ENCODE data around the gene IL10RB. TPM values are rescaled to one million over a fixed set of nuclear protein-coding genes. Genes with fewer than 3 reads are reported as not detected.
A peak's percentile ranks its signal among the peaks of the same experiment; 100 is the strongest.

The IL10RB gene
- total and polyA plus RNA-seq, 2 of the 13 experiments (the other 11 are each of a cell fraction or from before 2014, with no cell fraction given), result 17.4 to 18.2 TPM

DNA sequence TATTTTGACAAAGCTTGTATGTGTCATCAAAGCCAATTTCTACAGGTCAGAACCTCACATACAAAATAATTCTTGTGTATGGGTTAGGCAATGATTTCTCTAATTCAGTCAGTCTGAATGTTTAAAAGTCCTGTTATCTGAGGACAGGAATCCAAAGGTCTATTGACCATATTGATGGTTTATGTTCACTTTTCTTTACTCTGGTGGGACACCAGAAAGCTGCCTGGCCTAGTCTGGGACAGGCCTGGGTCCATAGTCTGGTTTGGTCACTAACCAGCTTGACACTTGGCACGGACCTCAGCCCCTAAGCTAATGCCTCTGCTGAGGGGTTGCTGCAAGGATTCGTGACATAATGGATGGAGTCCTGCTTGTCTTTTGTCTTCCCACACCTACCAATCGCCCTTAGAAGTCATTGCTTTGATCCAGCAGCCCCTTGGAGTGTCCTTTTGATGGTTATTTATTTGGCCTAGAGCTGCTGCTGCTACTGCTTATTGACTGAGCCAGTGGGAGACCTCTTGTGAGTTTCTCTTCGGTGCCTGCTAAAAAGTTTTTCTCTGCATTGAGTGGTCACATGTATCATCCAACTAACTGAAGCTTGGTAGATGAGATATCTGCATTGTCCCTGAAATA lies 20.8 kb upstream of the IL10RB start (continued):
- TF ChIP-seq, protein P1, sequence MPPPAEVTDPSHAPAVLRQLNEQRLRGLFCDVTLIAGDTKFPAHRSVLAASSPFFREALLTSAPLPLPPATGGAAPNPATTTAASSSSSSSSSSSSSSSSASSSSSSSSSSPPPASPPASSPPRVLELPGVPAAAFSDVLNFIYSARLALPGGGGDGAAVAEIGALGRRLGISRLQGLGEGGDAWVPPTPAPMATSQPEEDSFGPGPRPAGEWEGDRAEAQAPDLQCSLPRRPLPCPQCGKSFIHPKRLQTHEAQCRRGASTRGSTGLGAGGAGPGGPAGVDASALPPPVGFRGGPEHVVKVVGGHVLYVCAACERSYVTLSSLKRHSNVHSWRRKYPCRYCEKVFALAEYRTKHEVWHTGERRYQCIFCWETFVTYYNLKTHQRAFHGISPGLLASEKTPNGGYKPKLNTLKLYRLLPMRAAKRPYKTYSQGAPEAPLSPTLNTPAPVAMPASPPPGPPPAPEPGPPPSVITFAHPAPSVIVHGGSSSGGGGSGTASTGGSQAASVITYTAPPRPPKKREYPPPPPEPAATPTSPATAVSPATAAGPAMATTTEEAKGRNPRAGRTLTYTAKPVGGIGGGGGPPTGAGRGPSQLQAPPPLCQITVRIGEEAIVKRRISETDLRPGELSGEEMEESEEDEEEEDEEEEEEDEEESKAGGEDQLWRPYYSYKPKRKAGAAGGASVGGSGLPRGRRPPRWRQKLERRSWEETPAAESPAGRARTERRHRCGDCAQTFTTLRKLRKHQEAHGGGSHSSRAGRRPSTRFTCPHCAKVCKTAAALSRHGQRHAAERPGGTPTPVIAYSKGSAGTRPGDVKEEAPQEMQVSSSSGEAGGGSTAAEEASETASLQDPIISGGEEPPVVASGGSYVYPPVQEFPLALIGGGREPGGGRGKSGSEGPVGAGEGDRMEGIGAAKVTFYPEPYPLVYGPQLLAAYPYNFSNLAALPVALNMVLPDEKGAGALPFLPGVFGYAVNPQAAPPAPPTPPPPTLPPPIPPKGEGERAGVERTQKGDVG (CRISPR knock-in tag; IDR thresholded peaks at IDR 0.05; ENCODE audit: borderline replicate concordance), result no peak
- no peak for TF ChIP-seq NR1H2 (CRISPR knock-in tag; IDR thresholded peaks at IDR 0.05; ENCODE audit: borderline replicate concordance, low read depth)
- TF ChIP-seq, protein P2, sequence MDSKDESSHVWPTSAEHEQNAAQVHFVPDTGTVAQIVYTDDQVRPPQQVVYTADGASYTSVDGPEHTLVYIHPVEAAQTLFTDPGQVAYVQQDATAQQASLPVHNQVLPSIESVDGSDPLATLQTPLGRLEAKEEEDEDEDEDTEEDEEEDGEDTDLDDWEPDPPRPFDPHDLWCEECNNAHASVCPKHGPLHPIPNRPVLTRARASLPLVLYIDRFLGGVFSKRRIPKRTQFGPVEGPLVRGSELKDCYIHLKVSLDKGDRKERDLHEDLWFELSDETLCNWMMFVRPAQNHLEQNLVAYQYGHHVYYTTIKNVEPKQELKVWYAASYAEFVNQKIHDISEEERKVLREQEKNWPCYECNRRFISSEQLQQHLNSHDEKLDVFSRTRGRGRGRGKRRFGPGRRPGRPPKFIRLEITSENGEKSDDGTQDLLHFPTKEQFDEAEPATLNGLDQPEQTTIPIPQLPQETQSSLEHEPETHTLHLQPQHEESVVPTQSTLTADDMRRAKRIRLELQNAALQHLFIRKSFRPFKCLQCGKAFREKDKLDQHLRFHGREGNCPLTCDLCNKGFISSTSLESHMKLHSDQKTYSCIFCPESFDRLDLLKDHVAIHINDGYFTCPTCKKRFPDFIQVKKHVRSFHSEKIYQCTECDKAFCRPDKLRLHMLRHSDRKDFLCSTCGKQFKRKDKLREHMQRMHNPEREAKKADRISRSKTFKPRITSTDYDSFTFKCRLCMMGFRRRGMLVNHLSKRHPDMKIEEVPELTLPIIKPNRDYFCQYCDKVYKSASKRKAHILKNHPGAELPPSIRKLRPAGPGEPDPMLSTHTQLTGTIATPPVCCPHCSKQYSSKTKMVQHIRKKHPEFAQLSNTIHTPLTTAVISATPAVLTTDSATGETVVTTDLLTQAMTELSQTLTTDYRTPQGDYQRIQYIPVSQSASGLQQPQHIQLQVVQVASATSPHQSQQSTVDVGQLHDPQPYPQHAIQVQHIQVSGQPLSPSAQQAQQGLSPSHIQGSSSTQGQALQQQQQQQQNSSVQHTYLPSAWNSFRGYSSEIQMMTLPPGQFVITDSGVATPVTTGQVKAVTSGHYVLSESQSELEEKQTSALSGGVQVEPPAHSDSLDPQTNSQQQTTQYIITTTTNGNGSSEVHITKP (CRISPR knock-in tag; IDR thresholded peaks at IDR 0.05; ENCODE audit: low read depth), result no peak
- TF ChIP-seq, protein P3, sequence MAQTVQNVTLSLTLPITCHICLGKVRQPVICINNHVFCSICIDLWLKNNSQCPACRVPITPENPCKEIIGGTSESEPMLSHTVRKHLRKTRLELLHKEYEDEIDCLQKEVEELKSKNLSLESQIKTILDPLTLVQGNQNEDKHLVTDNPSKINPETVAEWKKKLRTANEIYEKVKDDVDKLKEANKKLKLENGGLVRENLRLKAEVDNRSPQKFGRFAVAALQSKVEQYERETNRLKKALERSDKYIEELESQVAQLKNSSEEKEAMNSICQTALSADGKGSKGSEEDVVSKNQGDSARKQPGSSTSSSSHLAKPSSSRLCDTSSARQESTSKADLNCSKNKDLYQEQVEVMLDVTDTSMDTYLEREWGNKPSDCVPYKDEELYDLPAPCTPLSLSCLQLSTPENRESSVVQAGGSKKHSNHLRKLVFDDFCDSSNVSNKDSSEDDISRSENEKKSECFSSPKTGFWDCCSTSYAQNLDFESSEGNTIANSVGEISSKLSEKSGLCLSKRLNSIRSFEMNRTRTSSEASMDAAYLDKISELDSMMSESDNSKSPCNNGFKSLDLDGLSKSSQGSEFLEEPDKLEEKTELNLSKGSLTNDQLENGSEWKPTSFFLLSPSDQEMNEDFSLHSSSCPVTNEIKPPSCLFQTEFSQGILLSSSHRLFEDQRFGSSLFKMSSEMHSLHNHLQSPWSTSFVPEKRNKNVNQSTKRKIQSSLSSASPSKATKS (CRISPR knock-in tag; IDR thresholded peaks at IDR 0.05), result no peak
- TF ChIP-seq ZNF7 (CRISPR knock-in tag; IDR thresholded peaks at IDR 0.05), result no peak
- TF ChIP-seq MAF1 (CRISPR knock-in tag; IDR thresholded peaks at IDR 0.05; ENCODE audit: borderline replicate concordance), result no peak
- no peak for TF ChIP-seq ZNF407 (CRISPR knock-in tag; IDR thresholded peaks at IDR 0.05; ENCODE audit: not compliant biosample characterization)
- no peak for TF ChIP-seq PCBP2 (optimal IDR thresholded peaks at IDR 0.05; ENCODE audit: low read depth, low read length, poor library complexity, severe bottlenecking)
- TF ChIP-seq PPARG (CRISPR knock-in tag; conservative IDR thresholded peaks at IDR 0.05), result 0 out of 2 replicates have a peak, but pooled peaks have one; percentile 17
